K562 (cell line): ENCODE measurements around the gene FAM219A. TPM values are rescaled to one million over a fixed set of nuclear protein-coding genes. Genes with fewer than 3 reads are reported as not detected.

Source experiments
- ATAC-seq: fragments of 200-7000 bp; cut with Tn5 transposase; 3 replicates; pipeline ENCODE4 v1.9.1; 2020; ENCODE audit warnings: moderate library complexity
- BruUV-seq: library from RNA; stranded (reverse); fragments of 400-500 nt; replicated peaks from 2 replicates; lab custom pipeline; 2021; lab: Mats Ljungman, UMichigan
- CTCF ChIA-PET: fragments of 300-600 bp; formaldehyde crosslinking; extraction: SDS; loops from one replicate; lab custom pipeline; 2021; ENCODE audit warnings: low intra/inter-chr PET ratio; lab: Yijun Ruan, JAX
- POLR2A ChIA-PET: fragments of 300-600, 350-650 bp; sonication (Branson Sonifier 250); formaldehyde crosslinking; extraction: SDS; loops from one replicate; lab custom pipeline; 2021; ENCODE audit warnings: antibody characterized with exemption, inconsistent platforms; lab: Yijun Ruan, JAX
- DNase-seq, 4 experiments: peaks; one replicate each; pipeline versions ENCODE4 v3.0.0 to v3.0.0-alpha.2; 2011 to 2018; ENCODE audit warnings: low spot score in 3 of 4, mixed read lengths in 3 of 4; ENCODE audit errors: extremely low read depth in 1 of 4
- FAIRE-seq: peaks from 2 replicates; lab custom pipeline; 2011; peaks lifted over from hg19 to GRCh38; lab: Jason Lieb, UNC
- H2AFZ ChIP-seq: 2 replicates; pipeline ENCODE4 v1.6.0; 2011; ENCODE audit warnings: low read depth, low read length, control low read depth, inconsistent platforms
- H3K27ac ChIP-seq: fragments of 200-600 bp; 3 replicates; pipeline ENCODE4 v1.8.0; 2011; ENCODE audit warnings: low read depth, mild to moderate bottlenecking, control low read depth, inconsistent platforms, low read length, moderate library complexity, mixed read lengths; ENCODE audit errors: extremely low read depth
- H3K27me3 ChIP-seq, 2 experiments: fragments of 300-600 bp in 1 of 2; 2 replicates in 1 of 2; 3 replicates in 1 of 2; pipeline versions ENCODE4 v1.6.0 to v1.8.0; 2011; ENCODE audit warnings: inconsistent platforms in 2 of 2, low read length in 2 of 2, mild to moderate bottlenecking in 1 of 2, mixed read lengths in 1 of 2, moderate library complexity in 1 of 2; ENCODE audit not compliant: control insufficient read depth in 2 of 2, insufficient read depth in 2 of 2
- H3K36me3 ChIP-seq: fragments of 300-600 bp; 3 replicates; pipeline ENCODE4 v1.8.0; 2011; ENCODE audit warnings: mild to moderate bottlenecking, low read length, inconsistent platforms; ENCODE audit not compliant: control insufficient read depth, insufficient read depth
- H3K4me1 ChIP-seq, 2 experiments: fragments of 200-600 bp in 1 of 2; replicated peaks in 1 of 2; 2 replicates in 1 of 2; 3 replicates in 1 of 2; pipeline versions ENCODE4 v1.5.1 to v1.8.0; 2011; ENCODE audit warnings: inconsistent platforms in 2 of 2, low read length in 2 of 2, mild to moderate bottlenecking in 1 of 2, mixed read lengths in 1 of 2, moderate library complexity in 1 of 2; ENCODE audit not compliant: control insufficient read depth in 2 of 2, insufficient read depth in 2 of 2
- H3K4me2 ChIP-seq: 2 replicates; pipeline ENCODE4 v1.6.1; 2011; ENCODE audit warnings: low read length, control low read depth, inconsistent platforms, mixed read lengths; ENCODE audit not compliant: insufficient read depth
- H3K4me3 ChIP-seq: fragments of 200-600 bp; sonication (generic), shearing (Covaris generic); 2 replicates; pipeline ENCODE4 v1.5.1; 2016; ENCODE audit warnings: control low read depth, inconsistent platforms
- H3K79me2 ChIP-seq: fragments of 200-600 bp; 3 replicates; pipeline ENCODE4 v1.8.0; 2011; ENCODE audit warnings: low read length, inconsistent platforms; ENCODE audit not compliant: control insufficient read depth, insufficient read depth
- H3K9ac ChIP-seq, 2 experiments: 2 replicates each; pipeline versions ENCODE4 v1.6.0 to v1.6.1; 2011; ENCODE audit warnings: low read depth in 2 of 2, low read length in 2 of 2, control low read depth in 1 of 2, inconsistent platforms in 1 of 2, mild to moderate bottlenecking in 1 of 2, mixed read lengths in 1 of 2; ENCODE audit not compliant: insufficient read depth in 1 of 2
- H3K9me1 ChIP-seq: one replicate; pipeline ENCODE4 v1.6.0; 2011; ENCODE audit warnings: inconsistent platforms, mild to moderate bottlenecking, low read length, moderate library complexity; ENCODE audit not compliant: control insufficient read depth, insufficient read depth
- H3K9me3 ChIP-seq: replicated peaks from 2 replicates; pipeline ENCODE4 v1.5.1; 2011; ENCODE audit warnings: low read depth, low read length, inconsistent platforms; ENCODE audit not compliant: control insufficient read depth, insufficient read depth
- H4K20me1 ChIP-seq: replicated peaks from 2 replicates; pipeline ENCODE4 v1.6.1; 2011; ENCODE audit warnings: low read length, inconsistent platforms, mixed read lengths; ENCODE audit not compliant: control insufficient read depth, insufficient read depth
- NELFE ChIP-seq: IDR thresholded peaks from 2 replicates; pipeline ENCODE4 v1.6.1; 2011; ENCODE audit warnings: mild to moderate bottlenecking; ENCODE audit not compliant: insufficient read depth, insufficient read length
- REST ChIP-seq, 2 experiments: fragments of 450-650 bp; formaldehyde crosslinking in 1 of 2; IDR thresholded peaks; 2 replicates each; pipeline versions ENCODE4 v1.4.0 to v1.6.1; 2014 to 2020; ENCODE audit warnings: mild to moderate bottlenecking in 2 of 2, borderline replicate concordance in 1 of 2, low read depth in 1 of 2
- SETDB1 ChIP-seq: IDR thresholded peaks from one replicate; pipeline ENCODE4 v1.6.1; 2012; ENCODE audit warnings: low read length, control low read depth, inconsistent platforms
- TCFL5 ChIP-seq: fragments of 250-450 bp; sonication (Bioruptor Pico); conservative IDR thresholded peaks from 2 replicates; pipeline ENCODE4 v1.6.1; 2021; ENCODE audit warnings: mild to moderate bottlenecking, moderate library complexity, matching md5 sums
- WGBS: fragments of 100-300 bp; shearing (Covaris generic); methylation state at CpG from one replicate; pipeline ENCODE4 v1.1.6; 2016; ENCODE audit warnings: low coverage, mixed read lengths; ENCODE audit not compliant: insufficient coverage; ENCODE audit errors: missing lambda C conversion rate; 5-methylcytosine and 5-hydroxymethylcytosine counted together
- in situ Hi-C: fragments of 300-500 bp; cut with MboI; formaldehyde crosslinking; loops from 4 replicates; pipeline ENCODE4 v1.15.0; 2018; ENCODE audit warnings: inconsistent platforms, mixed read lengths
- intact Hi-C: fragments of 100-400 bp; cut with micrococcal nuclease; formaldehyde crosslinking; loops from 2 replicates; pipeline ENCODE4 v1.14.2; 2022
- polyA plus RNA-seq, 8 experiments: library from polyadenylated mRNA; depleted of rRNA in 4 of 8; stranded (reverse) in 5 of 8; unstranded in 3 of 8; fragments of >200 nt; fragmentation: Nextera tagmentation in 2 of 8; fragmentation: Illumina TruSeq in 1 of 8; extraction: Ambion mirVana in 2 of 8; extraction: Trizol in 1 of 8; gene quantifications; 2 replicates each; pipeline versions ENCODE4 v1.2.1 to v1.2.3, GENCODE V29; 2011 to 2014; ENCODE audit warnings: inconsistent platforms in 1 of 8, missing spikeins in 1 of 8
- total RNA-seq, 7 experiments: library from RNA; depleted of rRNA in 6 of 7; stranded (reverse); fragments of >200 nt in 6 of 7; fragmentation: Illumina TruSeq in 2 of 7; extraction: Trizol in 2 of 7; gene quantifications; 2 replicates each; pipeline versions ENCODE4 v1.2.1 to v1.2.3, GENCODE V29; 2011 to 2021; ENCODE audit warnings: low replicate concordance in 1 of 7

FAM219A gene
- total and polyA plus RNA-seq, 9 of the 15 experiments (the other 6 are each of a cell fraction or from before 2014, with no cell fraction given) = 0.63 to 8.6 (median 2.9) TPM

- no peak overlapping the region; a peak in 1 of 4 replicates for H3K9ac ChIP-seq
- ATAC-seq (no peak), DNase-seq (no peak), FAIRE-seq (no peak)
- no peak overlapping the region for H3K4me2 ChIP-seq
- no peak overlapping the region for H2AFZ ChIP-seq
- intact Hi-C loops (no loop called here), in situ Hi-C loops (no loop called here)
- 28% methylated on average over 3 of the region's 3 CpGs for WGBS
- peaks cover 0 to 19% of the 10 kb centered on the region in 2 experiments; a peak in 4 of 5 replicates for H3K4me1 ChIP-seq
- no peaks in the 10 kb centered on the region for H3K27me3 ChIP-seq
- BruUV-seq = no TSS peak
- no peaks in the 10 kb centered on the region for H3K36me3 ChIP-seq
- ChIA-PET CTCF (interaction anchor here (0.7 kb wide), 1 partner anchor 230 kb away, joined by 4 read pairs; no protein-coding TSS in a partner anchor), POLR2A (no interaction called here)
- no peak overlapping the region for H3K27ac ChIP-seq
- H3K9me1 ChIP-seq = no peaks in the 10 kb centered on the region
- TF ChIP-seq NELFE = no peak
- TF ChIP-seq SETDB1 = no peak
- no peak for TF ChIP-seq REST (IDR thresholded peaks at IDR 0.05; ENCODE audit: borderline replicate concordance)
- no peak for TF ChIP-seq REST (CRISPR knock-in tag; IDR thresholded peaks at IDR 0.05; ENCODE audit: low read depth)
- TF ChIP-seq TCFL5 (CRISPR knock-in tag) = no peak
- H4K20me1 ChIP-seq = no peaks in the 10 kb centered on the region
- no peaks in the 10 kb centered on the region for H3K79me2 ChIP-seq
- H3K9me3 ChIP-seq = no peaks in the 10 kb centered on the region
- H3K4me3 ChIP-seq = no peak overlapping the region
These were observed 84.0 kb downstream of the FAM219A start for GRCh38 chr9:34374339-34374738.
